Vagina (tissue), 2 donors: ENCODE results near the gene CDS2. TPM values are rescaled to one million over a fixed set of nuclear protein-coding genes. Genes with fewer than 3 reads are reported as not detected.

Experiments used
- DNase-seq, 2 donors: peaks; one replicate each; pipeline ENCODE4 v3.0.0-alpha.2; 2017; ENCODE audit errors: extremely low spot score in 2 of 2
- H3K27ac ChIP-seq: fragments of 200-600 bp; sonication (generic); one replicate; pipeline ENCODE4 v1.5.1; 2019
- H3K27me3 ChIP-seq: fragments of 200-600 bp; sonication (generic); one replicate; pipeline ENCODE4 v1.5.1; 2019
- H3K36me3 ChIP-seq, 2 donors: fragments of 200-600 bp; sonication (generic); one replicate each; pipeline ENCODE4 v1.5.1; 2017 to 2019
- H3K4me1 ChIP-seq: fragments of 200-600 bp; sonication (generic); one replicate; pipeline ENCODE4 v1.5.1; 2019
- H3K4me3 ChIP-seq, 2 donors: fragments of 200-600 bp; sonication (generic); 1 replicate in 1 of 2; 2 replicates in 1 of 2; pipeline ENCODE4 v1.5.1; 2016 to 2019
- H3K9me3 ChIP-seq: fragments of 200-600 bp; sonication (generic); one replicate; pipeline ENCODE4 v1.5.1; 2019
- POLR2A ChIP-seq, 2 donors: fragments of 450-650 bp; IDR thresholded peaks; one replicate each; pipeline ENCODE4 v1.6.1; 2017; ENCODE audit warnings: antibody characterized with exemption in 2 of 2, mild to moderate bottlenecking in 2 of 2, moderate library complexity in 2 of 2
- POLR2AphosphoS5 ChIP-seq, 2 donors: sonication (generic); formaldehyde crosslinking; IDR thresholded peaks; one replicate each; pipeline ENCODE4 v1.9.0; 2017; ENCODE audit warnings: antibody characterized with exemption in 2 of 2, mild to moderate bottlenecking in 2 of 2, low read depth in 1 of 2; ENCODE audit not compliant: insufficient read depth in 1 of 2
- intact Hi-C: fragments of 100-400 bp; cut with DNase I; formaldehyde crosslinking; loops from one replicate; pipeline ENCODE4 v1.15.1; 2023
- total RNA-seq: library from RNA; depleted of rRNA; stranded (reverse); fragments of >200 nt; gene quantifications from one replicate; pipeline ENCODE4 v1.2.3, GENCODE V29; 2016
- TF ChIP-seq, protein P1 (sequence below), 3 experiments: fragments of 450-650 bp in 2 of 3; fragments of 200-600 bp in 1 of 3; sonication (generic) in 1 of 3; IDR thresholded peaks; one replicate each; pipeline ENCODE4 v1.5.1; 2017 to 2019; ENCODE audit warnings: antibody characterized with exemption in 3 of 3, mild to moderate bottlenecking in 2 of 3, moderate library complexity in 2 of 3

The CDS2 gene
- total RNA-seq, 1 donor from 2014 or later, result 24.8 TPM

DNA sequence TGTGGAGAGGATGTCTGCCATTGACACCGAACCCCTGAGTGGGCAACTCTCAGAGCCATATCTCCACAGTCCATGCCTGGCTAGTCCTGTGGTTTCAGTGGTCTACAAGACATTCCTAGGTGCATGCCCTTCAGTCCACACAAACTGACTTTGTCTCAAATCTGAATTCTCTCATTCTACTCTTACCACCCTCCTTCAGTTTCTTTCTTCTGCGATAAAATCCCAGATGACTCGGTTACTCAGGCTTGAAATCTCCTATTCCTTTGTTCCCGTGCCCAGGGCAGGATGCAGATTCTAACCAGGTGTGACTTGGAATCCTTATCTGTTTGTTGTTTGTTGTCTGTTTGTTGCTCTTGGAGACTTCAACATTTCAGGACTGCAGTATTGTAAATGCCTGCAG, 9.3 kb downstream of the CDS2 start:
- Histone ChIP-seq H3K36me3 (peaks cover 0 to 3% of the 10 kb centered on the region in 2 donors), H3K27ac (no peak overlapping the region), H3K27me3 (no peaks in the 10 kb centered on the region), H3K4me3 (no peak overlapping the region), H3K4me1 (peaks cover 58% of the 10 kb centered on the region), H3K9me3 (no peaks in the 10 kb centered on the region)
- TF ChIP-seq, protein P1, sequence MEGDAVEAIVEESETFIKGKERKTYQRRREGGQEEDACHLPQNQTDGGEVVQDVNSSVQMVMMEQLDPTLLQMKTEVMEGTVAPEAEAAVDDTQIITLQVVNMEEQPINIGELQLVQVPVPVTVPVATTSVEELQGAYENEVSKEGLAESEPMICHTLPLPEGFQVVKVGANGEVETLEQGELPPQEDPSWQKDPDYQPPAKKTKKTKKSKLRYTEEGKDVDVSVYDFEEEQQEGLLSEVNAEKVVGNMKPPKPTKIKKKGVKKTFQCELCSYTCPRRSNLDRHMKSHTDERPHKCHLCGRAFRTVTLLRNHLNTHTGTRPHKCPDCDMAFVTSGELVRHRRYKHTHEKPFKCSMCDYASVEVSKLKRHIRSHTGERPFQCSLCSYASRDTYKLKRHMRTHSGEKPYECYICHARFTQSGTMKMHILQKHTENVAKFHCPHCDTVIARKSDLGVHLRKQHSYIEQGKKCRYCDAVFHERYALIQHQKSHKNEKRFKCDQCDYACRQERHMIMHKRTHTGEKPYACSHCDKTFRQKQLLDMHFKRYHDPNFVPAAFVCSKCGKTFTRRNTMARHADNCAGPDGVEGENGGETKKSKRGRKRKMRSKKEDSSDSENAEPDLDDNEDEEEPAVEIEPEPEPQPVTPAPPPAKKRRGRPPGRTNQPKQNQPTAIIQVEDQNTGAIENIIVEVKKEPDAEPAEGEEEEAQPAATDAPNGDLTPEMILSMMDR (IDR thresholded peaks at IDR 0.05), result no peak
- no peak for TF ChIP-seq POLR2A (IDR thresholded peaks at IDR 0.05)
- no peak for TF ChIP-seq POLR2AphosphoS5 (IDR thresholded peaks at IDR 0.05; ENCODE audit: insufficient read depth in 1 of 2, low read depth in 1 of 2)
- peak in 1 of 2 donors; percentile 13 for DNase-seq
- intact Hi-C loops, result no loop called here

DNA sequence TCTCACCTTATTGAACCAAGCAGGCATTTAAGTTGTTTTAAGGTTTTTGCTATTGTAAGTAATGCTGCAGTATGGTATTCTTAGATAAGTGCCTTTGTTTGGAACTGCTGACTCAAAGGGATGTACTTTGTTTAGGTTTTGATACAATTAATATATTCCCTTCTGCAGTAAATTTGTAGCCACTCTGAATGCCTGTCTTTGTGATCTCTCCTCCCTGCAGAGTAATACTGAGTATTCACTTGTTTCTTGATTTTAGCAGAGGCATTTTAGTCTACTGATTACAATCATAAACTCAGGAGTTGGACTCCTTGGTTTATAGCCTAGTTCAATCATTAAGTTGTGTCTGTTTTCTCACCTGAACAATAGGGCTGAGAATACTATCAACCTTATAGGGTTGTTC, 13.4 kb downstream of the CDS2 start:
- intact Hi-C loops, result no loop called here
- Histone ChIP-seq H3K4me1 (peaks cover 23% of the 10 kb centered on the region), H3K27me3 (no peaks in the 10 kb centered on the region), H3K36me3 (no peaks in the 10 kb centered on the region), H3K9me3 (no peaks in the 10 kb centered on the region), H3K4me3 (no peak overlapping the region), H3K27ac (no peak overlapping the region)
- TF ChIP-seq, protein P1 (IDR thresholded peaks at IDR 0.05), result no peak
- TF ChIP-seq POLR2A (IDR thresholded peaks at IDR 0.05) (no peak), POLR2AphosphoS5 (IDR thresholded peaks at IDR 0.05; ENCODE audit: insufficient read depth in 1 of 2, low read depth in 1 of 2) (no peak)
- DNase-seq, result no peak

DNA sequence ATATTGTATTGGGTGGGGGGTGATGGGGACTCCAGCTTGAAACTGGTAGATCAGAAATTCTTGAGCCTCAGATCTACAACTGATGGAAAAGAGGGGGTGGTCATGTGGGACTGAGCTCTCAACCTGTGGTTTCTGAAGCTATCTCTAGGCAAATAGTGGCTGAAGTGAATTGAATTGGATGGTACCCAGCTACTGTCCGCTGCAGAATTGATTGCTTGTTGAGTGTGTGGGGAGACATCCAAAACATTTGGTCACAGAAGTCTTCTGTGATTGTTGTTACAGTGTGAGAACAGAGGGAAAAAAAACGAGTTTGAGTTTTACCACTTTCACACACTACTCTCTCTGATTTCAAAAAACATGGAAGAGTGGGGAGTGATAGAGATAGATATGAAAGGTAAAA, 14.8 kb downstream of the CDS2 start:
- no peak overlapping the region for H3K4me3 ChIP-seq
- intact Hi-C loops, result no loop called here
- TF ChIP-seq POLR2AphosphoS5 (IDR thresholded peaks at IDR 0.05; ENCODE audit: insufficient read depth in 1 of 2, low read depth in 1 of 2), result no peak
- TF ChIP-seq, protein P1 (IDR thresholded peaks at IDR 0.05), result no peak
- TF ChIP-seq POLR2A (IDR thresholded peaks at IDR 0.05), result no peak
- no peaks in the 10 kb centered on the region for H3K27me3 ChIP-seq
- H3K9me3 ChIP-seq, result no peaks in the 10 kb centered on the region
- no peak overlapping the region for H3K27ac ChIP-seq
- peaks cover 23% of the 10 kb centered on the region for H3K4me1 ChIP-seq
- no peak for DNase-seq
- no peaks in the 10 kb centered on the region for H3K36me3 ChIP-seq

DNA sequence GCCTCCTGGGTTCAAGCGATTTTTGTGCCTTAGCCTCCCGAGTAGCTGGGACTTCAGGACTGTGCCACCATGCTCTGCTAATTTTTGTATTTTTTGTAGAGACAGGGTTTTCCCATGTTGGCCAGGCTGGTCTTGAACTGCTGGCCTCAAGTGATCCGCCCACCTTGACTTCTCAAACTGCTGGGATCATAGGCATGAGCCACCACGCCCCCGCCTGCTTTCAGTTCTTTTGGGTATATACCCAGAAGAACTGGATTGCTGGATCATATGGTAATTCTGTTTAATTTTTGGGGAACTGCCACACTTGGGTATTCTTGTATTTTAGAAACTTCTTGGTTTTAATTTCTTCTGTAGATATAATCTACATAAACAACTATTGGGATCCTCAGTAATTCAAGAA, 17.0 kb downstream of the CDS2 start:
- Histone ChIP-seq H3K4me1 (peaks cover 35% of the 10 kb centered on the region), H3K36me3 (no peaks in the 10 kb centered on the region), H3K27me3 (no peaks in the 10 kb centered on the region), H3K9me3 (no peaks in the 10 kb centered on the region), H3K4me3 (no peak overlapping the region), H3K27ac (no peak overlapping the region)
- DNase-seq, result no peak
- no peak for TF ChIP-seq POLR2AphosphoS5 (IDR thresholded peaks at IDR 0.05; ENCODE audit: insufficient read depth in 1 of 2, low read depth in 1 of 2)
- no peak for TF ChIP-seq POLR2A (IDR thresholded peaks at IDR 0.05)
- TF ChIP-seq, protein P1 (IDR thresholded peaks at IDR 0.05), result no peak
- intact Hi-C loops, result no loop called here

DNA sequence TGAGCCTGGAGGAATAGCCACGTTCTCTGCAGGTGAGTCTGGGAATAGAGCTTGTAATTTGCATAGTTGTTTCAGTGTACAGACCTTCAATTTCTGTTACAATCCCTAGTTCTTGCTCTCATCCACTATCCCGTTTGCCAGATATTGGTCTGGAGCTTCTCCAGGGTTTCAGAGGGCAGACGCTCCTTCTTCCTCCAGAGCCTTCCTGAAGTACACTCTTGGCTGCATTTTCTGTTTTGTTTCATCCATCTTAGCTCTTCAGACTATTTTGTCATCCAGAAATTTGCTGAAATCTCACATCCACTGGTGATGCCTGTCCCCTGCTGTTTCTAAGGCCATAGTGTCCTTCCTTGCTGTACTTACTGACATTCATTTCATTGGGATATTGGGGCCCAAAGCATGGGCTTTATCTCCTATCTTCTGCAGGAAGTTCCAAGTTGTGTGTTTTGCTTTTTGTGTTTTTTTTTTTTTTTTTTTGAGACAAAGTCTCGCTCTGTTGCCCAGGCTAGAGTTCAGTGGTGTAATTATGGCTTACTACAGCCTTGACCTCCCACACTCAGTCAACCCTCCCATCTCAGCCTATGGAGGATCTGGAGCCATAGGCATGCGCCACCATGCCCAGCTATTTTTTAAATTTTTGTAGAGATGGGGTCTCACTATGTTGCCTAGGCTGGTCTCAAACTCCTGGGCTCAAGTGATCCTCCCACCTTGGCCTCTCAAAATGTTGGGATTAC, 18.7 kb downstream of the CDS2 start:
- Histone ChIP-seq H3K4me1 (peaks cover 51% of the 10 kb centered on the region), H3K36me3 (no peaks in the 10 kb centered on the region), H3K4me3 (no peak overlapping the region), H3K27ac (no peak overlapping the region), H3K9me3 (no peaks in the 10 kb centered on the region), H3K27me3 (no peaks in the 10 kb centered on the region)
- no peak for DNase-seq
- intact Hi-C loops, result no loop called here
- TF ChIP-seq POLR2AphosphoS5 (IDR thresholded peaks at IDR 0.05; ENCODE audit: insufficient read depth in 1 of 2, low read depth in 1 of 2) (no peak), POLR2A (IDR thresholded peaks at IDR 0.05) (no peak)
- TF ChIP-seq, protein P1 (IDR thresholded peaks at IDR 0.05), result no peak
